Subcutaneous adipose tissue (tissue), 4 donors: ENCODE data around the gene ATXN1. TPM values are rescaled to one million over a fixed set of nuclear protein-coding genes. Genes with fewer than 3 reads are reported as not detected.

Experiments
- total RNA-seq, 4 donors: library from RNA; depleted of rRNA; stranded (reverse); fragments of >200 nt; gene quantifications; one replicate each; pipeline ENCODE4 v1.1.0, GENCODE V29; 2016
- TF ChIP-seq, protein P1 (sequence below): fragments of 450-650 bp; IDR thresholded peaks from one replicate; pipeline ENCODE4 v1.5.1; 2016; ENCODE audit warnings: low read depth, mild to moderate bottlenecking, control low read depth, antibody characterized with exemption, moderate library complexity

ATXN1 gene
- total RNA-seq, 4 donors from 2014 or later: 27.1 to 35.6 (median 35.1) TPM

- TF ChIP-seq, protein P1, sequence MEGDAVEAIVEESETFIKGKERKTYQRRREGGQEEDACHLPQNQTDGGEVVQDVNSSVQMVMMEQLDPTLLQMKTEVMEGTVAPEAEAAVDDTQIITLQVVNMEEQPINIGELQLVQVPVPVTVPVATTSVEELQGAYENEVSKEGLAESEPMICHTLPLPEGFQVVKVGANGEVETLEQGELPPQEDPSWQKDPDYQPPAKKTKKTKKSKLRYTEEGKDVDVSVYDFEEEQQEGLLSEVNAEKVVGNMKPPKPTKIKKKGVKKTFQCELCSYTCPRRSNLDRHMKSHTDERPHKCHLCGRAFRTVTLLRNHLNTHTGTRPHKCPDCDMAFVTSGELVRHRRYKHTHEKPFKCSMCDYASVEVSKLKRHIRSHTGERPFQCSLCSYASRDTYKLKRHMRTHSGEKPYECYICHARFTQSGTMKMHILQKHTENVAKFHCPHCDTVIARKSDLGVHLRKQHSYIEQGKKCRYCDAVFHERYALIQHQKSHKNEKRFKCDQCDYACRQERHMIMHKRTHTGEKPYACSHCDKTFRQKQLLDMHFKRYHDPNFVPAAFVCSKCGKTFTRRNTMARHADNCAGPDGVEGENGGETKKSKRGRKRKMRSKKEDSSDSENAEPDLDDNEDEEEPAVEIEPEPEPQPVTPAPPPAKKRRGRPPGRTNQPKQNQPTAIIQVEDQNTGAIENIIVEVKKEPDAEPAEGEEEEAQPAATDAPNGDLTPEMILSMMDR: no peak
Observed at GRCh38 chr6:16421462-16421960, 339.7 kb downstream of the ATXN1 start.

- TF ChIP-seq, protein P1: no peak
Observed at GRCh38 chr6:16420715-16421461, 340.4 kb downstream of the ATXN1 start.

GRCh38 chr6:16420337-16420714 lies 340.9 kb downstream of the ATXN1 start:
- TF ChIP-seq, protein P1: no peak

GRCh38 chr6:16419636-16420336 lies 341.5 kb downstream of the ATXN1 start:
- TF ChIP-seq, protein P1: no peak

DNA sequence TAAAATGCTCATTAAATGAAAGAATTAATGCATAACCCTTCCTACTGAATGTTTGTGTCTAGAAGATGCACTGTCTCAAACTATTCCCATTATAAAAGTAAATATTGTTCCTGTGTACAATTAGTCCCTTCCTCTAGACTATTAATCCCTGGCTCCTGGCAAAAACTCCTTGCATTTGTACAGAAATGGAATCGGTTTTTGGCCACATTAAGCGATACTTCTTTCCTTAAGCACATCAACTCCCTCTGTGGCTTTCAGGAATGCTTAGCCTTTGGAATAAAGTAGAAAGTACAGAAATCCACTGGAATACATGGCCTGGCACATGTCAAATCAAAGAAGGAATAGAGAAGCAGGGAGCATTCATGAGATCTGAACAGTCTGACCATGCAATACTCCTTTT lies 343.1 kb downstream of the ATXN1 start:
- TF ChIP-seq, protein P1: no peak

- TF ChIP-seq, protein P1: no peak
Observed at GRCh38 chr6:16415677-16416076, 345.6 kb downstream of the ATXN1 start.

- TF ChIP-seq, protein P1: no peak
Observed at GRCh38 chr6:16414205-16414604, 347.1 kb downstream of the ATXN1 start.
